Fibroblast of skin of scalp (primary cell): ENCODE results near the gene CBL.

ENCODE experiments used
- DNase-seq: peaks from one replicate; pipeline ENCODE4 v3.0.0-alpha.2; 2013

Gene CBL

DNA sequence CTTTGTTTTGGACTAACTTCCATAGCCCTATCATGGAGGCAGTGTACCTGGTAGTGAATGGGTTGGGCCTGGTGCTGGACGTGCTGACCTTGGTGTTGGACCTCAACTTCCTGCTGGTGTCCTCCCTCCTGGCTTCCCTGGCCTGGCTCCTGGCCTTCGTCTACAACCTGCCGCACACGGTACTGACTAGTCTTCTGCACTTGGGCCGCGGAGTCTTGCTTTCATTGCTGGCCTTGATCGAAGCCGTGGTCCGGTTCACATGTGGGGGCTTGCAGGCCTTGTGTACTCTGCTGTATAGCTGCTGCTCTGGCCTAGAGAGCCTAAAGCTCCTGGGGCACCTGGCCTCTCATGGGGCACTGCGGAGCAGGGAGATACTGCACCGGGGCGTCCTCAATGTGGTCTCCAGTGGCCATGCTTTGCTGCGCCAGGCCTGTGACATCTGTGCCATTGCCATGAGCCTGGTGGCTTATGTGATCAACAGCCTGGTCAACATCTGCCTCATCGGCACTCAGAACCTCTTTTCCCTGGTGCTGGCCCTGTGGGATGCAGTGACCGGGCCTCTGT, 129.0 kb downstream of the CBL start:
- no peak for DNase-seq

DNA sequence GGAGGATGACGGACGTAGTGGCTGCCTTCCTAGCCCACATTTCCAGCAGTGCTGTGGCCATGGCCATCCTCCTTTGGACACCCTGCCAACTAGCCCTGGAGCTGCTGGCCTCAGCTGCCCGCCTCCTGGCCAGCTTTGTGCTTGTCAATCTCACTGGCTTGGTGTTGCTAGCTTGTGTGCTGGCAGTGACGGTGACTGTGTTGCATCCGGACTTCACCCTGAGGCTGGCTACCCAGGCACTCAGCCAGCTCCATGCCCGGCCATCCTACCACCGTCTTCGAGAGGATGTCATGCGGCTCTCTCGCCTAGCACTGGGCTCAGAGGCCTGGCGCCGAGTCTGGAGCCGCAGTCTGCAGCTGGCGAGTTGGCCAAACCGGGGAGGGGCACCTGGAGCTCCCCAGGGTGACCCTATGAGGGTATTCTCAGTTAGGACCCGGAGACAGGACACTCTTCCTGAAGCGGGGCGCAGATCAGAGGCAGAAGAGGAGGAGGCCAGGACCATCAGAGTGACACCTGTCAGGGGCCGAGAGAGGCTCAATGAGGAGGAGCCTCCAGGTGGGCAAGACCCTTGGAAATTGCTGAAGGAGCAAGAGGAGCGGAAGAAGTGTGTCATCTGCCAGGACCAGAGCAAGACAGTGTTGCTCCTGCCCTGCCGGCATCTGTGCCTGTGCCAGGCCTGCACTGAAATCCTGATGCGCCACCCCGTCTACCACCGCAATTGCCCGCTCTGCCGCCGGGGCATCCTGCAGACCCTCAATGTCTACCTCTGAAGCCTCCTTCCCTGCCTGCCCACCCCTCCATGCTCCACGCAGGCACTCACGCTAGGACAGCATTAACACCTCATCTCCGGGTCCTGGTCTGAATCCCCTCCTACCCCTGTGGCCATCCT, 129.8 kb downstream of the CBL start:
- no peak for DNase-seq

DNA sequence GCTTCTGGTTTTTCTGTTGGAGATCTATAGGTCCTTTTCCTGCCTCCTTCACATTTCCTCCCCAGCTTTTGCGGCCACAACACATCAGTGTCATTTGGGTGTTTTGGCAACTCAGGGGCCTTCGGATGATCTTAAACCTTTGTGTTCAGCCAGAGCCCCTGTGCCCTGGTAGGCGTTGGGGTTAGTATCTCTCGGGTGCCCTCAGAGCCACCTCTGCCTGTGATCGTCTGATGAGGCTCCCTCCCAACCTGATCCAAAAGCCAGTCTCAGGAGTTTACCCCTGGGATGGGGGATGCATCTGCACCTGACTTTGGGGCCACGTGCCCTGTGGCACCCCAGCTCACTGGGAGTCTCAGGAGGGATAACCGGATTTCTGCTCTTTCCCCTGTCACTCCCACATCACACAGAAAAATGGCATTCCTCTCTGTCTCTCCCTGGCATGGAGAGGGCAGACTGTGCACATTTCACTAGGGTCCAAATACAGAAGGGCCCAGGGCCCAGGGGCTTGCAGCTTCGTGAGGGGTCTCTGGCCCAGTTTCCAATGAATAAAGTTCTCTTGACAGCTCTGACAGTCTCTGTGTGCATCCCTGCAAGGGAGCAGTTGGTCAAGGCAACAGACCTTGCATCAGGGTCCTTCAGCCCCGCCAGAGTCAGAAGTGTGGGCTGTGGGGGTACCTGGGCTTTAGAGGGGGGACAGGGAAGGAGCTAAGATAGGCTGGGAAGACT, 130.8 kb downstream of the CBL start:
- no peak for DNase-seq

DNA sequence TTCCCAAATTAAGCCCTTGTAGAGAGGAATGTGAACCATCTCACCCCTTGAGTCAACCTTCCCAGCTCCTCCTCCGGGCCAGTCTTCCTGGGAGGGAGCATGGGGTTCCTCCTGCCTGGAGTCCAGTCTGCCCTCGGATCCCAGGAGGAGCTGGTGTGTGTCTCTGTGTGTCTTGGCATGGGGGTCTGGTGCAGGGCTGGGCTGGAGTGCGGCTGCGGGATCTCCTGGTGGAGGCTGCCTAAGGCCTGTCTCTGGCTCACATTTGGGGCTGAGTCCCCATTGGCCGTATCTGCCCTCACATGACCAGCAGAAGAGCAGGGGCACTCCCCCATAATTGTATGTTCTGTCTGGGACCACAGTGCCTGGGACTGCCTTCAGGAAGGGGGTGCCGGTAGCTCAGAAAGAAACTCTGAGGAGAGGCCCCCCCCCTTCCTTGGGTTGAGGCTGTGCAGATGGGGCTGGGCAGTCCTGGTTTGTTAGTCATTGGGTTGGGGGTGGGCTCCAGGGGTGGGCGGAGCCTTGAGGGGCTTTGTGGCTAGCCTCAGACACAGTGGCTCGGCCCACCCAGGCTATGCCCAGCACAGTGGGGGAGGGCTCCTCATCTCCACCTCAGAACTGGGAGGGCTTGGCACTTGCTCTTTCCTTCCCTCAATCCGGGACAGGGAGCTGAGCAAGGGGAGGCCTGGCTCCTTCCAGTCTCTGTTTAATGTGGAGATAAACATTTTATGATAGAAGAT, 131.6 kb downstream of the CBL start:
- peak; percentile 94 for DNase-seq

GRCh38 chr11:119338318-119338890, 132.3 kb downstream of the CBL start:
- peak; percentile 89 for DNase-seq

DNA sequence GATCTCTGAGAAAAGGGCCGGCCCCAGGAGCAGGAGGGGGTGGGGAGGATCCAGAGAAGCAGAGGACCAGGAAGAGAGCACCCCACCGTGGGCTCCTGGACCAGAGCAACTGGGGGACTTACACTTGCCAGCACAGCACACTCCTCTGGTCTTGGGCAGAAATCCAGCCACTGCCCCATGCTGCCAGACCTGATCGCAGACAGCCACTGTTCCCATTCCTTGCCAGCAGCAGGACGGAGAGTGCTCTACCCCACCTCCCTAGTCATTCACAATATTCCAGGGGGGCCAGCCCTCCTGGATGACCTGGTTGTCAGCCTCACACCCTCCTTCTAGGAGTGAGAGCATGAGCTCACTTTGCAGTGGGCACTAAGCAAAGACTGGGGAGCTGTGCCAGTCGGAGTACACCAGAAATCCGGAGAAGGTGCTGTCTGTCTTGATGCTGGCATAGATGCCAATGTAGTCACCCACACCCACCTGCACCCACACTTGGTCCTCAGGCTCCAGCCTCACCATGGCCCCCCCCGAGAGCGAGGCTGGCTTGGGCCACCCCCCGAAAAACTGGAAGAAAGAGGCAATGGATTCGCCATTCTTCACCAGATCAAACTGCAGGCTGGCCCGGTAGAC, 132.9 kb downstream of the CBL start:
- DNase-seq: no peak

- DNase-seq: peak; percentile 64
Observed at GRCh38 chr11:119339589-119340334, 133.6 kb downstream of the CBL start.

- peak; percentile 80 for DNase-seq
Observed at GRCh38 chr11:119340335-119341221, 134.4 kb downstream of the CBL start, which contains the start of gene C1QTNF5. Gene C1QTNF5 (minus strand): TSS chr11:119340883. CDS start chr11:119340397, 486 bp downstream.

DNA sequence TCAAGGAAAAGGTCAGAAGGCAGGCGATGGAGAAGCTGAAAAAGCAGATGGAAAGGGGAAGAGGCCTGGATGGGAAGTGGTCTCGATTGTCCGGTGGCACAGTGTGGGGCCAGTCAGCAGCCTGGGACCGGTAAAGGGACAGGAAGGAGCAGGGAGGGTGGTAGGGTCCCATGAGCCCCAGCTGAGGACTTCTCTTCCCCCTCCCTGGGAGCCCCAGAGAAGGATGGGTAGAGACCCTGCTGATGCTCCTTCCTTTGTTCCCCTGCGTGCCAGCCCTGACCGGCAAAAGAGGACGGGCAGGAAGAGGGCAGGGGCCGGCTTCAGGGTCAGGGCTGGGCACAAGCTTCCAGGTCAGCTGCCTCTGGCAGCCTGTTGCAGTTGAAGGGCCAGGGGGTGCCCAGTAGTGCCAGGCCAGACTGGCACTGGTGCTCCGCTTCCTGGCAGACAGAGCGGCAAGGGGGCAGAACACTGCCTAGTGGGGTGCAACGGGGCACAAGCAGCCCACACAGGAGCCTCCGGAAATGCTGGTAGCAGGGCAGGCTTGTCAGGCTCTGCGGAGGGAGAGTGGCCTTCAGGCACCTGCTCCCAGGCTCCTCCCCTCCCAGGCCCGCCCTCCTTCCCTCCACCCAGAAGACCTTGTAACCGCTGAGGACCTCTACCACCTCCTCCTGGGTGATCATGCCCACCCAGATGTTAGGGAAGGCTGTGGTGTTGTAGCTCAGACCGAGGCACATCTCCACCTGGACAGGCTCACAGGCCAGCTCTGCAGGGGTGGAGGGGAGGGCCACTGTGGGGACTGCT, 135.3 kb downstream of the CBL start:
- DNase-seq: no peak

- DNase-seq: no peak
Observed at GRCh38 chr11:119342023-119342300, 135.8 kb downstream of the CBL start.

GRCh38 chr11:119342362-119343130, 136.4 kb downstream of the CBL start:
- no peak for DNase-seq

DNA sequence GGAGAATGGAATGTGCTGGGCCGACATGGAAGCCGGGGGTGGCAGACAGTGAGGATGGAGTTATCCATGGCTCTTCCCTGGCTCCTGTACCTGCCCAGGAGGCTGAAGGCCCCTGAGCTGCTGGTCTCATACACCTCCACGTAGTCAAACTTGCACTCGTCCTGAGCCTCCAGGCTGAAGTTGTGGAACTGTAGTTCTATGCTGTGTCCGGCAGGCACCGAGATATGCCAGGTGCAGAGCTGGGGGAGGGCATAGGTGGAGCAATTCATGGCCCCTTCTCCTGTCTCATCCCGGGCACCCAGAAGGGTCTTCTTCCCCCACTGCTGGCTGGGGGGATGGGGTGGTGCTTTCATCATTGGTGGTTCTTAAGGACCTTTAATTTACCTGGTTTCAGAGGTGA, 137.6 kb downstream of the CBL start:
- DNase-seq: no peak

DNA sequence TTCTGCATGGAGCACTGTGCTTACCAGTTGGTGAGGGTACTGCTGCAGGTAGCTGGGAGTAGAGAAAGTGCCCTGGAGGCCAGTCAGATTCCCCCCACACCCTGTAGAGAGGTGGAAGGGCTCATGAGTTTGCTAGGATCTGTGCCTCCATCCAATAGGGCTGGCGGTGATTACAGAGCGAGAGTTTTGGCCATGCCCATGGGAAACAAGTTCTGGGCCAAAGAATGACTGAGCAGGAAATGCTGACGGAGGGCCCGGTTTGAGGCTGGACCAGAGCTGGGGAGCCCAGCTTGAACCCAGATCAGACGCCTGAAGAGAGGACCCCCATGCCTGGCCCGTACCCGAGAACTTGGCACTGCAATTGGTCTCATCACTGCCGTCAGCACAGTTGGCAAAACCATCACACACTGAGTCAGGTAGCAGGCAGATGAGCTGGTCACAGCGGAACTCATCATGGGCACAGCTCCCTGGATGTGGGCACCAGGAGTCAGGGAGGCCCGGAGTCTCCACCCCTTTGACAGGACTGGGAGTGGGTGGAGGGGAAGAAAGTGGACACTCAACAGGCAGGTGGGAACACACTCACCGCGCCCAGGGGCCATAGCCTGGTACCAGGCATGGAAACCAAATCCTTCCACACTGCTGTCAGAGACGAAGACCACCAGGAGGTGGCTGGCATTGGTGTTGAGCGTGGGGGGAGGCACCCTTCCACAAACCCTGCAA, 138.3 kb downstream of the CBL start:
- no peak for DNase-seq

DNA sequence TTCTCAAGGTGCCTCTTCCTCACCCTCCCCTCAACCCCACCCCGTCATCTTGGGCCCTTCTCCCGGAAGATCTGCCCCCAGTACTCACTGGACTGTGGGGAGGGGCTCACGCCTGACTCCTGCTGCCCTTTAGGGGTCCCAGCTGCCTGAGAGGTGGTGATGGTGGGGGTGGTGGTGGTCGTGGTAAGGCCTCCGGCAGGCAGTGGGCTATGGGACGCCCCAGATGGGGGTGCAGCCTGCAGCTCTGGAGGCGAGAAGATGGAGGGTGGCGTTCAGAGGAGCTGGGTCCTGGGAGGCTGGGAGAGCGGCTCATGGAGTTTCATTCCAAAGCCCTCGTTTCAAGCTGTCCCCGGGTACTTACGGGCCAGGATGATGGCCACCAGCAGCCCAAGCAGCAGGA, 139.5 kb downstream of the CBL start:
- no peak for DNase-seq

GRCh38 chr11:119346605-119347004, 140.5 kb downstream of the CBL start, which contains the start of gene MFRP:
Gene MFRP (minus strand): TSS chr11:119346705. CDS start chr11:119346513, 192 bp downstream.
- DNase-seq: no peak

DNA sequence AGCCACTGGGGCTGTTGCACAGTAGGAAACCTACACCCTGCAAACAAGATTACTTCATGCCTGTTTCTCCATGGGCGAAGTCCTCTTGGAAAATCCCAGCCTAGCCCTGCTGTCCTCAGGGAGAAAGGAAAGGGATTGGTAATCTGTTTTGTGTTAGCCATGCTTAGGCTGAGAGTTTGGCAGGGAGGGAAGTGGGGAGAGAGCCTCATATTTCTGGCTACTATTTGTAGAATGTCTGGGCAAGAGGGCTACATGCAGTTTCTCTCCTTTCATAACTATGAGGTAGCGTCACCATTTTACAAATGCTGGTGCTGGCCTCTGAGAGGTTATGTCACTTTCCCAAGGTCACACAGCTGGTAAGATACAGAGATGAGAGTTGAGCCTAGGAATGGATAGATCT, 141.1 kb downstream of the CBL start:
- peak; percentile 84 for DNase-seq

DNA sequence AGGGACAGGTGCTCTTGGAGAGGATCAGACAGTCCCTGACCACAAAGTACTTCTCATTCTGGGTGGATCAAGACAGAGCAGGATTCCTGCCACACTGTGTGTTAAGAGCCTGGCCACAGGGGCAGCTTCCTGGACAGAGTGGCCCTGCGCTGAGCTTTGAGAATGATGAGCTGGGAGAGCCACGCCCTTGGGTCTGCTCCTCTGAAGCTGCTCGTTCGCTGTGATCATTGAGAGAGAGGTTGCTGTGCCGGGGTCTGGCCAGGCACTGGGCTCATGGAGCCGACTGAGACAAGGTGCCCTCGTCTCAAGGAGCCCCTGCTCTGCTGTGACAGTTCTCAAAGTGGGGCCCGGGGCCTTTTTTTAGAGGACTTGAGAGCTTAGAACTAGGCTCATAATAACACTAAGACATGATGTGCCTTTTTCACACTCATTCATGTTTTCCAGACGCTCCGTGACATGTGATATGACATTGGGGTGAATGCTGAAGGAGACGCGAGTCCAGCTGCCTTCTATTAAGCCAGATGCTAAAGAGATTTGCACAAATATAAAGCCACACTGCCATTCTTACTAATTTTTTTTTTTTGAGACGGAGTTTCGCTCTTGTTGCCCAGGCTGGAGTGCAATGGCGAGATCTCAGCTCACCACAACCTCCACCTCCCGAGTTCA, 141.9 kb downstream of the CBL start:
- no peak for DNase-seq
